ENCODE results near the gene COL27A1.

The COL27A1 gene

DNA sequence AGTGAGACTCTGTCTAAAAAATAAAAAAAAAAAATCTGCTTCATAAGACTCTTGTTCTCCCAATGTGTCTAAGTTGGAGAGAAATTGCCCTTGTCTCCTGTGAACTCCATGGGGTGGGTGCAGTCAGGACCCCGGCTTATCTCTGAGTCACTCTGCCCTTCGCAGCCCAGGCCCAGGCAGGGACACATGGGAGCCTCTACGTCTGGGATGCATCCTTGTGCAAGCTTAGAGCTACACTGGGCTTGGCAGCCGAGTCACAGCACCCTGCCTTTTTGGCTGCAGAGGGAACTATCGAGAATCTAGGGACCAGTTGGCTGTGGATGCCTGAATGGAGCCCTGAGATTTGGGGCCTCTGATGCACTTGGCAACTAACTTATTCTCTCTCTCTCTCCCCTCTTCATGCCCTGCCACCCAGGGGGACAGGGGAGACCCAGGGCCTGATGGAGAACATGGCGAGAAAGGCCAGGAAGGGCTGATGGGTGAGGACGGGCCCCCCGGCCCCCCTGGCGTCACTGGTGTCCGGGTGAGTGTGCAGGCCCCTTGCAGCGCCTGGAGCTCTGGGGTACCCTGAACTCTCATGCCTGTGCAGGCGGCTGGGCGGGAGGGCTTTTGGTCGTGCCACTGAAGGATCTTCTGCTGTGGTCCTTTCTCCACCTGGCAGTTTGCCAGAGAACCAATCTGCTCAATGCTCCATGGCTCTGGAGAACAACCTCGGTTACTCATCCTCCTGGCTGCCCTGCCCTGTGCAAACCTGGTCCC, 120.1 kb downstream of the COL27A1 start:
- no peak for DNase-seq

GRCh38 chr9:114276908-114277821, 121.8 kb downstream of the COL27A1 start:
- DNase-seq, result no peak

DNA sequence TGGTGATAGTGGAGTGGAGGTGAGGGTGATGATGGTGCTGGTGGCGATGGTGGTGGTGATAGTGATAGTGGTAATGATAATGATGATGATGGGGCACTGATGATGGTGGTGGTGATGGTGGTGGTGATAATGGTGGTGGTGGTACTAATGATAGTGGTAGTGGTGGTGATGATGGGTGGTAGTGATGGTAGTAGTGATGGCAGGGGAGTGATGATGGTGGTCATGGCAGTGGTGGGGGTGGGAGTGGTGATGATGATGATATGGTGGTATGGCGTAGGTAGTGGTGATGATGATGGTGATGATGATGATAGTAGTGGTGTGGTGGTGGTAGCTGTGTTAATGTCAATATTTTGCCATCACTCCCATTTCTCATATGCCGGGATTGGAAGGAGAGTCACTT, 123.0 kb downstream of the COL27A1 start:
- no peak for DNase-seq

DNA sequence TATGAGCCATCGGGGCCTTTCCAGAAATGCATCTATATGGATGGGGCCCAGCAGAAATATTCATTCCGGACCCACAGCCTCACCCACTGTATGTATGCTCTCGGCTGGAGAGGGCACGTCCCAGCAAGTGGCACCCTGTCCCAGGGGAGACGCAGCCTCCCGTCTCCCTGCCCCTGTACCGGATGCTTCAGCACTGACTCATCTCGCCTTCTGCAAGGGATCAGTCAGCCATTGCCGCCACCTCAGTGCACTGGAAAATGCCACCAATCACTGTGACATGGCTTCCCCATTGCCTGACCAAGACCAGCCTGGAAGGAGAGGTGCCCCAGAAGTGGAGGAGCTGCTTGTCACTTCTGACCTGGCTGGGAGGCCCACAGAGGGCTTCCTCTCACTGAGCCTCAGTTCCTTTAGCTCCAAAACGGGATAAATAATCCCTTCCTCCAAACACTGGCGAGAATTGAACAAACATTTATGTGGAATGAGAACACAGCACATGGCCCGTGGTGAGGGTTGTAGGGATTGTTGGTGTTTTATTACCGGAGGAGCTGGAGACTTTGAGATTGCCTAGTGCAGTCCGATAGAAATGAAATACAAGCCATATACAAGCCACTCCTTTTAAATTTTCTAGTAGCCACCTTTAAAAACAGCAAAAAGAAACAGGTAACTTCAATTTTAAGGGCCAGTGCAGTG, 123.7 kb downstream of the COL27A1 start:
- no peak for DNase-seq

DNA sequence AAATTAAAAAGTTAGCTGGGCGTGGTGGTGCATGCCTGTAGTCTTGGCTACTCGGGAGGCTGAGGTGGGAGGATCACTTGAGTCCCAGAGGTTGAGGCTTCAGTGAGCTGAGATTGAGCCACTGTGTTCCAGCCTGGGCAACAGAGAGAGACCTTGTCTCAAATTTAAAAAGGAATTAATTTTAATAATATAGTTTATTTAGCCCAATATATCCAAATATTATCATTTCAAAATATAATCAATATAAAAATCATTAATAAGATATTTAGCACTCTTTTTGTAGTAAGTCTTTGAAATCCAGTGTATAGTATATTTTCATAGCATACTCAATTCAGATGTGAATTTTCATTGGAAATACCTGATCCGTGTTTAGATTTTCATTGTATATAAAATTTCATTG, 124.4 kb downstream of the COL27A1 start:
- no peak for DNase-seq

DNA sequence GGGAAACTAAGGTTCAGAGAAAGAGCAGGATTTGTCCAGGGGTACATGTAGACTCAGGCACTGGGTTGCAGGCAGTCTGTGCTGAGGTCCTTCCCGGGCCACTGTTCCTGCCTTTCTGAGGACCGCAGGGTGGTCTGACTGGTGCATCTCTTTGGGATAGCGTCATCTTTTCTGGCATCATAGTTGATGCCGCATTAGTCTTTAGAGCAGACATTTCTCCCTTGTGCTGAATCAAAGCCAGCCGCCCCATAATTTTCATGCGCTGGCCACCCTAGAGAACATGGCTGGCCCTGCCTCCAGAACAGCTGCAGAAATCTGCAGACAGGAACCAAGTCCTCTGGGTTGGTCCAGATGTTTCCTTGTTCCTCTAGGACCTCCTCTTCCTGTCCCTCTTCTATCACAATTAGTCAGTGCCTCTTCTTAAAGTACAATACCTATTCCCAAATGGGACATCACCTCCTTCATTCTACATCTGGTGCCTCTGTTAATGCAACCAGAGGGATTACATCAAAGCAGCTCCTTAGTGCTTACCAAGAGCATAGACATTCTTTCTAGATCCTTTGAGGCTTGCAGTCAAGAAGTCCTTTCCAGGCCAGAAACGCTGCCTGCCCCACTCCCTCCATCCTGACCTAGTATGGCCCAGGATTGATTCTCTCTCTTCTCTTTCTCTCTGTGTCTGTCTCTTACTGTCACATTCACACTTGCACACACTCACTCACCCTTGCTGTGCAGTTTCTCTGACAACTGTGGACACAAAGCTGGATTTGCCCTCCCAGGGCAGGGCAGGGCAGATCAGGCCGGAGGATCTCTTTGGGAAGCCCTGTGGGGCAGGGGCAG, 125.5 kb downstream of the COL27A1 start:
- DNase-seq, result no peak

GRCh38 chr9:114281473-114282103, 126.3 kb downstream of the COL27A1 start:
- DNase-seq, result no peak

DNA sequence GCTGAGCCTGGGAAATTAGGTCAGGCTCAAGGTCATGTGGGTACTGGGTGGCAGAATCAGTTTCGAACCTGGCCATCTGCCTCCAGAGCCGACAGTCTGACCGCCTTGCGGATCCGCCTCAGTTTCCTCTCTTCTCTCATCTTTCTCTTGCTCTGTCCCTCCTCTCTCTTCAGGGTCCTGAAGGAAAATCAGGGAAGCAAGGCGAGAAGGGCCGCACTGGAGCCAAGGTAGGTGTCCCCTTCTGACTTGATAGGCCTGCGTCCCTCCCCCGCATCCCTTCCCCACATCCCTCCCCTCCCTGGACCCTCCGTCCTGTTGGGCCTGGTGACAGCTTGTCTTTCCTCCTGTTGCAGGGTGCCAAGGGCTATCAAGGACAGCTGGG, 126.8 kb downstream of the COL27A1 start:
- no peak for DNase-seq

GRCh38 chr9:114282507-114282906, 127.2 kb downstream of the COL27A1 start:
- no peak for DNase-seq

DNA sequence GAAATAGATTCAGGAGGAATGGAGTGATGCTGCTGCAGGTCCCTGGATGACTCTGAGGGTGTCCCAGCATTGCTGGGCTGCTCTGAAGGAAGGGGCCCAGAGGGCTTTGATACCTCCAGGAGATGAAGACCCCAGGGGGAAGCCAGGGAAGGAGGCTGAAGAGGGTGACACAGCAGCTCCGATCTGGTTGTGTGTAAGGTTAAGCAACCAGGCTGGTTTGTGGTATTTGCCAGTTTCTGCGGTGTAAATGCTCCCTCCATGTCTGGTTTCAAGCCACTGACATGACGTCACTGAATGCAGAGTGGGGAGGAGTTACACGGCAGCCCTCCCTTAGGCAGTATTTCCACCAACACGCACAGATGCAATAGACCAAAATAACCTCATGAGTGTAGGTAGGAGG, 127.6 kb downstream of the COL27A1 start:
- DNase-seq, result no peak

- DNase-seq, result no peak
These were observed 128.3 kb downstream of the COL27A1 start for GRCh38 chr9:114283551-114284111.

DNA sequence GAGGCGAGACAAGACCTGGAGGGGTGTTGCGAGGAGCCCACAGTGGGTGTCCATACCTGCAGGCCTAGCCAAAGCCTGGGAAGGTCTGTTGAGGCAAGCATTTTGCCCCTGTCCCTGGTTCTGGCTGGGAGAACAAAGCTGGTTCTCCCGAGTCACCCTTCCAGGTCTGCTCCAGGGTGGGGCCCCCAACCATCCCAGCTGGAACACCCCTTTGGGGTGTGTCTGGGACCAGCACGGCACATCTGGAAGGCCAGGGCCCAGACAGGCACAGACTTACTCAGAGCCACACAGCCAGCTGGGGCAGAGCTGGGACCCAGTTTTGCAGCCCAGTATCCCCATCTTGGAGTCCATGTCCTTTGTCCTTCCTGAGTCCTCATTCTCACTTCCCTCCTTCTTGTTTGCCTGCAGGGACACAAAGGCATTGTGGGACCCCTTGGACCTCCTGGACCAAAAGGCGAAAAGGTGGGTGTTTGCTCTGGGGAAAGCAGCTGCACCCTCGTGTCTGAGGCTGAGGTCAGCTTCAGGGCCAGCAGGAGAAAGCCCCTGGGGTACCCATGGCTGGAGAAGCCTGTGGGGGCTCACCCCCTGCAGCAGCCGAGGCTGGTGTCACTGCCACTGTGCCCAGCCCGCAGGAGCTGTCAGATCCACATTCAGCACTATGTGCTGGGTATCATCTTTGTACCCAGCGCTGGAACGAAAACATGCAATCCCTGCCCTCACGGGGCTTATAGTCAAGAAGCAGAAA, 129.2 kb downstream of the COL27A1 start:
- no peak for DNase-seq

DNA sequence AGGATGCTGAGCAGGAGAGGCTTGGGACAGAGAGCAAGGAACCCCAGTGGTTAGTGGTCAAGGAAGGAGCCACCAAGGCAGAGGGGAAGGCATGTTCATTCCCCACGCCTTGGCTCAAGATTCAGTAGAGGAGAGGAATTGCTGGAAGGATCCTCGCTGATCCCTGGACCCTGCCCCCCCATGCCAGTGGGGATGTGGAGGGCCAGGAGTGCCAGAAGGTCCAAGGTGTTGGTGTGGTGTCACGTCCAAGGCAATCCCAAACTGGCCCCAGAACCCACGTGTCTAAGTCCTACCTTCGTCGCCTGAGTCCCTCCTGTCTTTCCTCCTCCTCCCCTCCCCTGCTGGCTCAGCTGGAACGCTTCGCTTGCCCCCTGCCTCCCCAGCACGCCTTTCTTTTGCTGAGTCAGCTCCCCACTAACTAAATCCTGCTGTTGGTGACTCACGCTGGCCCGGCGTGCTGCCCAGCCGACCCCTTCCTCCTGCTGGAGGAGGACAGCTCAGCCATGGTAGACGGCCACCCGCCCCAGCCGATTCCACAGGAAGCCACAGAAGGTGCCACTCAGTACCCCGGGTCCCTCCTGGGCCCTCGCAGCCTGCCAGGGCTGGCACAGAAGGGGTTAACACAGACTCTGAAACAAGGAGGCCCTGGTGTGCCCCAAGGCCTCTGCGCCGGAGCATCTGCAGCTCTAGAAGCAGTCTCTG, 130.0 kb downstream of the COL27A1 start:
- DNase-seq, result no peak

GRCh38 chr9:114286146-114286679, 130.9 kb downstream of the COL27A1 start:
- DNase-seq, result no peak

DNA sequence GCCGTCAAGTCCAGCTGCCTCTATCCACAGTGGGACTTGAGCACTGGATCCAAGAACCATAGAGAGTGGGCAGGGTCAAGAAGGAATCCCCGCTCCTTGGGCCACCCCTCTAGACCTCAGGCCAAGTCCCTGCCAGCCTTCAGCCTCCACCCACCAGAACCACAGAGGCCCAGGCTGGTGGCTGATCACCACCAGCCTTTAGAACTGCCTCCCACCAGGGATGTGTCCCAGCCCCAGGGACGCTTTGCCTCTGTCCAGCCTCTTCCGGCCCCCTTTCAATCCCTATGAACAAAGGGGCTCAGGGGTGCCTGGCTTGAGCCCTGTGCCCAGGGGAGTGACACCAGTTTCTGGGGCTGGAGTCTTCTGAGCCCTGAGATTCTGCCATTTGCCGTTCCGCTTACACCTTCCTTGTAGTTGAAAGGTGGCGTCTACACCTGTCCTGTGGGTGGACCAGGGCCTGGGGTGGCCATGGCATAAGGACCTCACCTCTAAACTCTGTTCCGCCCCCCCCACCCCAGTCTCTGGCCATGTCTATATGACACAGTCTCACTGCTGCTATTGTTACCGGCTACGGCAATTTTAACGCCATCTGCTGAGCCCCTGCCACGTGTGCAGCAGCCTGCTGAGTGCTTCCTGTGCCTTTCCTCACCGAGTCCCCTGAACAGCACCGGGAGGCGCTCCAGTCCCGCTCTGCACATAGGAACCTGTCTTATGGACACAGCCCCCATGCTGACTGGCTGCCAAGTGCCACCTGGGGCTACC, 131.8 kb downstream of the COL27A1 start:
- no peak for DNase-seq

DNA sequence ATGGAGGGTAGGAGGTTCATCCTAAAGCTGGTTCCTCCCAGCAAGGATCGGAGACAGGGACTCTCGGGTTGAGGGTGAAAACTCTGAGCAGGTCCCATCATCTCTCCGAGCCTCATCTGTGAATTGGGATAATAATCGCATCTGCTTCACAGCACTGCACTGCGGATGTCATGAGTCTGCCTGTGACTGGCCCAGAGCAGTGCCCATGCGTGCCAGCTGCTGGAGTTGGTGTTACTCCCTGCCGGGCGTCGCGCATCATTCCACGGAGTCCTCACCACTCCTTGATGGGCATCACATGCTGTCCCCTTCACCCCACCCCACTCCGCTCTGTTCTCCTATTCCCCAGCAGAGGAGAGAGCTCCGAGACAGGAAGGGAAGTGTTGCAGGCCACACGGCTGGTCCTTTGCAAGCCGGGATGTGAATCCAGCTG, 132.4 kb downstream of the COL27A1 start:
- DNase-seq, result no peak

GRCh38 chr9:114288193-114289091, 133.1 kb downstream of the COL27A1 start:
- no peak for DNase-seq

GRCh38 chr9:114289106-114289505, 133.8 kb downstream of the COL27A1 start:
- DNase-seq, result no peak
